DOHH2 (cell line): ENCODE data around the gene CPEB3.

Source experiments
- H3F3A ChIP-seq: fragments of 200-600 bp; sonication (generic), shearing (Covaris generic); 2 replicates; pipeline ENCODE4 v1.6.0; 2016; ENCODE audit warnings: antibody characterized with exemption, mild to moderate bottlenecking; ENCODE audit not compliant: control insufficient read depth, insufficient read depth
- H3K27ac ChIP-seq: fragments of 200-600 bp; sonication (generic); 2 replicates; pipeline ENCODE4 v1.5.1; 2014; ENCODE audit warnings: low read depth, mild to moderate bottlenecking, low read length, moderate library complexity
- H3K27me3 ChIP-seq: fragments of 200-600 bp; sonication (generic); 2 replicates; pipeline ENCODE4 v1.6.1; 2014; ENCODE audit warnings: mild to moderate bottlenecking, low read length, mixed read lengths; ENCODE audit not compliant: control insufficient read depth
- H3K36me3 ChIP-seq: fragments of 200-600 bp; sonication (generic); 2 replicates; pipeline ENCODE4 v1.6.1; 2014; ENCODE audit warnings: mild to moderate bottlenecking, low read length, moderate library complexity, mixed read lengths; ENCODE audit not compliant: control insufficient read depth
- H3K4me1 ChIP-seq: fragments of 200-600 bp; sonication (generic); 2 replicates; pipeline ENCODE4 v1.6.1; 2014; ENCODE audit warnings: mild to moderate bottlenecking, low read length, mixed read lengths; ENCODE audit not compliant: control insufficient read depth
- H3K4me2 ChIP-seq: fragments of 200-600 bp; sonication (generic); 2 replicates; pipeline ENCODE4 v1.6.0; 2014; ENCODE audit warnings: mild to moderate bottlenecking, low read length, moderate library complexity
- H3K4me3 ChIP-seq: fragments of 200-600 bp; sonication (generic); 2 replicates; pipeline ENCODE4 v1.5.1; 2014; ENCODE audit warnings: mild to moderate bottlenecking, low read length, mixed read lengths
- H3K79me2 ChIP-seq: fragments of 200-600 bp; sonication (generic); 2 replicates; pipeline ENCODE4 v1.6.1; 2014; ENCODE audit warnings: mild to moderate bottlenecking, low read length, mixed read lengths; ENCODE audit not compliant: control insufficient read depth
- H3K9me2 ChIP-seq: fragments of 200-600 bp; sonication (generic); replicated peaks from 2 replicates; pipeline ENCODE4 v1.6.1; 2014; ENCODE audit warnings: mild to moderate bottlenecking, low read length, mixed read lengths; ENCODE audit not compliant: control insufficient read depth
- H3K9me3 ChIP-seq: fragments of 200-600 bp; sonication (generic); 2 replicates; pipeline ENCODE4 v1.6.1; 2014; ENCODE audit warnings: antibody characterized with exemption, low read length, mixed read lengths; ENCODE audit not compliant: control insufficient read depth, insufficient read depth
- H4K20me1 ChIP-seq: fragments of 200-600 bp; sonication (generic); 2 replicates; pipeline ENCODE4 v1.6.0; 2014; ENCODE audit warnings: low read depth, mild to moderate bottlenecking, antibody characterized with exemption, low read length, moderate library complexity; ENCODE audit not compliant: control insufficient read depth, insufficient read depth
- EZH2phosphoT487 ChIP-seq: fragments of 200-600 bp; sonication (generic); IDR thresholded peaks from 2 replicates; pipeline ENCODE4 v1.6.1; 2017; ENCODE audit warnings: borderline replicate concordance, mild to moderate bottlenecking, antibody characterized with exemption, low read length, moderate library complexity, mixed read lengths
- TF ChIP-seq, protein P1 (sequence below): fragments of 200-600 bp; sonication (generic); IDR thresholded peaks from one replicate; pipeline ENCODE4 v1.5.1; 2014; ENCODE audit warnings: antibody characterized with exemption, mild to moderate bottlenecking, low read depth, low read length; ENCODE audit not compliant: poor library complexity, severe bottlenecking

Gene CPEB3

GRCh38 chr10:92066386-92066785 is 224.5 kb downstream of the CPEB3 start:
- no peaks in the 10 kb centered on the region for H4K20me1 ChIP-seq
- no peak overlapping the region for H3K4me3 ChIP-seq
- no peaks in the 10 kb centered on the region for H3K9me3 ChIP-seq
- no peak overlapping the region for H3K27ac ChIP-seq
- no peaks in the 10 kb centered on the region for H3K4me1 ChIP-seq
- no peaks in the 10 kb centered on the region for H3K27me3 ChIP-seq
- no peak for TF ChIP-seq EZH2phosphoT487
- TF ChIP-seq, protein P1, sequence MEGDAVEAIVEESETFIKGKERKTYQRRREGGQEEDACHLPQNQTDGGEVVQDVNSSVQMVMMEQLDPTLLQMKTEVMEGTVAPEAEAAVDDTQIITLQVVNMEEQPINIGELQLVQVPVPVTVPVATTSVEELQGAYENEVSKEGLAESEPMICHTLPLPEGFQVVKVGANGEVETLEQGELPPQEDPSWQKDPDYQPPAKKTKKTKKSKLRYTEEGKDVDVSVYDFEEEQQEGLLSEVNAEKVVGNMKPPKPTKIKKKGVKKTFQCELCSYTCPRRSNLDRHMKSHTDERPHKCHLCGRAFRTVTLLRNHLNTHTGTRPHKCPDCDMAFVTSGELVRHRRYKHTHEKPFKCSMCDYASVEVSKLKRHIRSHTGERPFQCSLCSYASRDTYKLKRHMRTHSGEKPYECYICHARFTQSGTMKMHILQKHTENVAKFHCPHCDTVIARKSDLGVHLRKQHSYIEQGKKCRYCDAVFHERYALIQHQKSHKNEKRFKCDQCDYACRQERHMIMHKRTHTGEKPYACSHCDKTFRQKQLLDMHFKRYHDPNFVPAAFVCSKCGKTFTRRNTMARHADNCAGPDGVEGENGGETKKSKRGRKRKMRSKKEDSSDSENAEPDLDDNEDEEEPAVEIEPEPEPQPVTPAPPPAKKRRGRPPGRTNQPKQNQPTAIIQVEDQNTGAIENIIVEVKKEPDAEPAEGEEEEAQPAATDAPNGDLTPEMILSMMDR, result no peak
- H3K36me3 ChIP-seq, result no peaks in the 10 kb centered on the region
- no peak overlapping the region for H3K4me2 ChIP-seq
- no peaks in the 10 kb centered on the region for H3K79me2 ChIP-seq
- H3F3A ChIP-seq, result no peaks in the 10 kb centered on the region
- H3K9me2 ChIP-seq, result no peaks in the 10 kb centered on the region

DNA sequence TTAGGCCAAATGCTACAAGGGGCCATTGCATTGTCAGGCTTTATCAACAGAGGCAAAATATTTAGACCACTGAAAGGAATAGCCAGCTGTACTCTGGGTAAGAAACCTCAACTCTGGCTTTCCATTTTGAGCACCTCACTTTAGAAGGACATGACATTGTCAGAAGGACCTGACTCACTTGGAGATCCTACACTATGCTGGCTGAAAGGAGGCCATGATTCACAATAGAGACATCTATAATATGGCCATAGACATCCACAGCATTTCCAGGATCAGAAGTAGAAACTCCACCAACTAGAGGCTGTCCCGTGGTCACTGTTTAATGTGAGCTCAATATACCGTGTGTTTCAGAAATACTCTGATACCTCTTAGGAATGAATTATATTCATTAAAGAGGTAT is 226.4 kb downstream of the CPEB3 start:
- Histone ChIP-seq H3K4me1 (no peaks in the 10 kb centered on the region), H3K27ac (no peak overlapping the region), H3K9me2 (no peaks in the 10 kb centered on the region), H3K9me3 (no peaks in the 10 kb centered on the region), H3K4me2 (no peak overlapping the region), H3F3A (no peaks in the 10 kb centered on the region), H4K20me1 (no peaks in the 10 kb centered on the region), H3K79me2 (no peaks in the 10 kb centered on the region), H3K4me3 (no peak overlapping the region), H3K27me3 (no peaks in the 10 kb centered on the region), H3K36me3 (no peaks in the 10 kb centered on the region)
- TF ChIP-seq, protein P1, result no peak

DNA sequence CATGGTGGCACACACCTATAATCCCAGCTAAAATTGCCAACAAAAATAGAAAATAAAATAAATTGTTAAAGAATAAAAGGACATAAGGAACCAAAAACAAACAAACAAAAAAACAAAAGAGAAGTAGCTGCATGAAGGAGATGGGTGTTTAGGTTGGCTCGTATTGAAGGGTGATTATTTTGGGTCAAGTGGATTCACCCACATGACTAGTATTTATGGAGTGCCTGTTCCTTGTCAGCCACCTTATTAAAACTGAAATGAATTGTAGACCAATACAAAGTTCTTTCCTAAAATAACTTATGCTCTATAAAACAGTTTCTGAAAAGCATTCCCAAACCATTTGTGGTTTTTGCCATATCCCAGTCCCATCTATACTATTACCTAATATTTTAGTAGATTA is 228.6 kb downstream of the CPEB3 start:
- Histone ChIP-seq H3K27ac (no peak overlapping the region), H3K27me3 (no peaks in the 10 kb centered on the region), H3K4me1 (no peaks in the 10 kb centered on the region), H3K4me3 (no peak overlapping the region), H3K79me2 (no peaks in the 10 kb centered on the region), H3K9me2 (no peaks in the 10 kb centered on the region), H3K9me3 (no peaks in the 10 kb centered on the region), H3F3A (no peaks in the 10 kb centered on the region), H3K4me2 (no peak overlapping the region), H4K20me1 (no peaks in the 10 kb centered on the region), H3K36me3 (no peaks in the 10 kb centered on the region)
- TF ChIP-seq, protein P1, result no peak
- TF ChIP-seq EZH2phosphoT487, result no peak

GRCh38 chr10:92054807-92055206 is 236.1 kb downstream of the CPEB3 start:
- H3K9me3 ChIP-seq, result no peaks in the 10 kb centered on the region
- no peaks in the 10 kb centered on the region for H3K4me1 ChIP-seq
- no peak overlapping the region for H3K4me3 ChIP-seq
- no peaks in the 10 kb centered on the region for H3K79me2 ChIP-seq
- H3K4me2 ChIP-seq, result no peak overlapping the region
- no peak overlapping the region for H3K27ac ChIP-seq
- H3K27me3 ChIP-seq, result no peaks in the 10 kb centered on the region
- H3K9me2 ChIP-seq, result no peaks in the 10 kb centered on the region
- H3K36me3 ChIP-seq, result no peaks in the 10 kb centered on the region
- TF ChIP-seq EZH2phosphoT487, result no peak
- TF ChIP-seq, protein P1, result no peak
- no peaks in the 10 kb centered on the region for H4K20me1 ChIP-seq
- H3F3A ChIP-seq, result no peaks in the 10 kb centered on the region
